Right renal cortex interstitium (tissue), 3 donors: ENCODE measurements around the gene WDFY4. TPM values are rescaled to one million over a fixed set of nuclear protein-coding genes. Genes with fewer than 3 reads are reported as not detected.

ENCODE experiments used
- DNase-seq, 3 donors: peaks; one replicate each; pipeline ENCODE4 v3.0.0-alpha.2; 2013; ENCODE audit warnings: low read depth in 3 of 3, low spot score in 2 of 3
- polyA plus RNA-seq, 3 donors: library from polyadenylated mRNA; unstranded; fragments of 120-200 nt; gene quantifications; one replicate each; pipeline ENCODE4 v1.2.1, GENCODE V29; 2013; ENCODE audit not compliant: insufficient read length in 3 of 3

The WDFY4 gene
- polyA plus RNA-seq, 3 donors: 1.6 to 1.9 (median 1.9) TPM

DNA sequence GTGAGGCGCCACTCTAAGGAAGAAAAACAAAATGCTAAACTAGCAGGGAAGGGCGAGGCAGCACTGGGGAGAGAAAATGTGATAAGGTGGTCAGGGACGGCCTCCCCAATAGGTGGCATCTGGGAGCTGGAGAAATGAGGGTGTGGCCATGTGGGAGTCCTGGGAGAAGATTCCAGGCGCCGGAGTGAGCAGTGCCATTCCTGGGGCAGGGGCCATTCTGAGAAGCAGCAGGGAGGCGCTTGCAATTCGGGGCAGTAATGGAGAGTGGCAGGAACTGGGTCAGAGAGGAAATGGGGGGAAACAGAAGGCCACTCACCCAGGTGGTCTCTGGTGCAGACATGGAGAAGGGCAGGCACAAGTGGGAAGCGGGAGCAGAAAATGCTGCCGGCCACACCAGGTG, 316.7 kb downstream of the WDFY4 start:
- no peak for DNase-seq

DNA sequence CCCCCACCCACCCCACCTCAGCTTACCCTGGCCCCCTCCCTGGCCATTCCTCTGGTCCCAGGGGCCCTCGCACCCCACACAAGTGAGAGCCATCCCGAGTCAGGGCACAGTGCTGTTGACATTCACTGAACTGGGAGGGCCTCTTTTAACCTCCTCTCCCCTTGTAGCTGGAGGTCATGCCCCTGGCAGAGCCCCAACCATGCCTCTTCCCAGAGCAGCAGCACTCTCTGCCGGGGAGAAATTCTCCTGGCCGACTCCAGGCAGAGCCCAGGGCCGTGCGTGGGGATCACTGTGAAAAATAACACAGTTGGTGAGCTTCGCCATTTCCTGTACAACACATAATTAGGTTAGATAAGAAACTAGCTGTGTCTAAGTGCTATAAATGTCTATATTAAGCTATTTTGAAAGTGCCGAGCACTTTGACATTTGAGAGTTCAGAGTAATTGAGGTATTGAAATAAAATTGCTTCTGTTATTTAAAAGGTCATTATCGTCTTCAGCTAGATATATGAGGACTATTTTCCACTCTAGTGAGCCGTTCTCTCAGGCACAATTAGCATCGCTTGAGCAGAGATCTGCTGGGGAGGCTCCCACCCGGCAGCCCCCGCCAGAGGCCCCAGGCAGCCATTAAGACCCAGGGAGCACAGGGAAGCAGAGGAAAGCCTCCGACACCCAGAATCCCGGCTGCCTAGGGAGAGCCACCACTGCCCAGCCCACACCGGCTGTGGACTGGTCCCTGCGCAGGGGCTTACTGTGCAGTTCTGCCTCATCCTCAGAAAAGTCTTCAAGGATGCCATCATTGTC, 317.4 kb downstream of the WDFY4 start:
- DNase-seq: no peak

DNA sequence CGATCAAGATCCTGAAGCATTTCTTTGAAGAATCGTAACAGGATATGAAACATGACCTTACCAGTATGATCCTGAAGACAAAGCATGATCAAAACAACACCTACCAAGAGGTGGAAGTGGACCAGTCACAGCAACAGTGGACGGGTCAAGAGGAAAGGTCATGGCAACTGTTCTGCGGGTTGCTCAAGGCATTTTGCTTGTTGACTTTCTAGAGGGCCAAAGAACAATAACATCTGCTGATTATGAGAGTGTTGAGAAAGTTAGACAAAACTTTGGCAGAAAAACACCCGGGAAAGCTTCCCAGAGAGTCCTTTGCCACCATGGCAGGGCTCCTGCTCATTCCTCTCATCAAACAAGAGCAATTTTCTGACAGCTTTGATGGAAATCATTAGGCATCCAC, 320.6 kb downstream of the WDFY4 start:
- DNase-seq: no peak

DNA sequence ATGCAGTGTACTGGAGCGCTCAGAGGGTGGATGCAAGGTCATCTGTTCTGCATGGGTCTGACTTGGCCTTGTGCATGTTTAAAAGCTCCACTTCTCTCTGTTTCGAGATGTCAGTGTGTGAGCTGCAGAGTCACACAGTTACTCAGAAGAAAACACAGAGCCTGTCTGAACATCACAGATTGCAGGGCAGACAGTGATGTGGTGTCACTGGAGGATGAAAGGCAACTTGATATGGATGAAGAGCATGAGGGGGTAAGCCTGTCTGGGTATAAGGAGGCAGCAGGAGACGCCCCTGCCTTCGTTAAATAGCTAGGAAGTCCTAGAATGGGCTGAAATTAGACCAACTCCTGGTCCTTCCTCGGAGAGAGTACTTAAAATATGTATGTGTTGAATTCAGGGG, 322.5 kb downstream of the WDFY4 start:
- DNase-seq: no peak

DNA sequence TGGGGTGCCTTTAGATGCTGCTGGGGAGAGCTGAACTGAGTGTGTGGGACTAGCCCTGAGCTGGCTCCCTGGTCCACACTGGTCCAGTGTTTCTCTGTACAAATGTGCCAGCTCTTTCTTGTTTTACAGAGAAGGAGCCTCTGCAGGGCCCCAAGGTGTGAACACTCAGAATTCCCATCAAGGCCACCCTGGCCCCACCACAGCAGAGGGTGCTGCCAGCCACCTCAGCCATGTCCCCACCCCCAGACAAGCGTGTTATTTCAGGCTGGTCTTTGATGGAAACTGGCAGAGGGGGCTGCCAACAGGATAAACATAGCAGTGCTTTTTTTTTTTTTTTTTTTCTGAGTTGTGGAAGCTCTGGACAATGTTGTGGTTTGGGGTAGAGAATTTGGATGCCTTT, 323.4 kb downstream of the WDFY4 start:
- DNase-seq: no peak

DNA sequence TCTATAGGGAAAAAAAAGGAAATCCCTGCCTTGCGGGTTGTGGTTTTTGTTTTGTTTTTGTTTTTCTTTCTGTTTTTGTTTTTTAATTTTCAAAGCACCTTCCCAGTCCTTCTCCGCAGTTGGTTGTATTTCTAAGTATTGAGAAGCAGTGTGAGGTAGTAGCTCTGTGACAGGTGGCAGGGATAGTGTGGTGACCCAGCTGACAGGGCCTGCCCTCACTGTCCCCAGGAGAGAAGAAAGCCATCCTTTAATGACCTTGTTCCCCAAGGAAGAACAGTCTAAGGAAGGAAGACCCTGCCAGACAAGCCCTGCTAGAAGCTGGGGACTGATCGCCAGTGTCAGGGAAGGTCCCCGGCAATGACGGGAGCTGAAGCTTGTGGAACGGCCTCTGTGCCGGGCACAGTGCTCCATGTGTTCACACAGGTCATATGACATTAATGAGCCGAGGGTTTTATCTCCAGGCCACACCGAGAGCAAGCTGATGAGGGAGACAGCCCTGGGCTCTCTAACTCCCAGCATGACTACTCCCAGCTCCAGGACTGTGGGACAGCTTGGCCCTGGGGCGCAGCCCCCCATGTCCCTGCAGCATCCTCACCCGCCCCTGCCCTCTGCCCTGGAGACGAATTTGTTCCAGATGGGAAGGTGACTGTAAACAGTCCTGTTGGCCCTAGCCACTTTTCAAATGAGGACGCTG, 324.0 kb downstream of the WDFY4 start:
- no peak for DNase-seq

DNA sequence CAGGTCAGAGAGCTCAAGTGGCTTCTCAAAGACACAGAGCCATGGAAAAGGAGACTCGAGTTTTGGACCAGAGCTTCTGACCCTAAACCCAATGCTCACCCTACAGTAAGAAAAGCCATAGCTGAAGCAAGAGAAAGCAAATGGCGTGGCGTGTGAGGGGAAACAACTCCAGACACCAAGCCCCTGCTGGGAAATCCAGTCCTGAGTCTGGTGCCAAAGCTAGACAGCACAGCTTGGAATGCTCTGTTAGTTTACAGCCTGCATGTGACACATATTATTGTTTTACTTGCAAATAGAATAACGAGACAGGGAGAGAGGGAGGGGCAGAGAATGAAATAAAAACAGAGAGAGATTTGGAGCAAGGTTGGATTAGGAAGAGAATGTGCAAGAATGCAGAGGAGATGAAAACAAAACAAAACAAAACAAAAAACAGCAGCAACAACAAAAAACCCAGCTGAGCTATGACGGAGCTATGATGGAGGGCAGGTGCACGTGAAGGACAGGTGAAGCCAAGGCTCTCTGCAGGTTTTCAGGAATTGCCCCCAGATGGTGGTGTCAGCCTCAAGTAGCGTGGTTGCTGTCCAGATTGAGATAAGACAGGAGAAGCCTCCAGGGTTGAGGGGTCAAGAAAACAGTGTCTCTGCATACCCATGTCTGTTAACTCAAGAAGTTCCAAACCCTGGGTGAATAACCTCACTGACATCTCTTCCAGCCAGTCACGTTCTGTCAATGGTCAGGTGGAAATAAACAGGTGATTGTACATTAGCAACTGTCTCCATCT, 324.7 kb downstream of the WDFY4 start:
- peak in 2 of 3 donors; percentile 31 to 46 for DNase-seq

DNA sequence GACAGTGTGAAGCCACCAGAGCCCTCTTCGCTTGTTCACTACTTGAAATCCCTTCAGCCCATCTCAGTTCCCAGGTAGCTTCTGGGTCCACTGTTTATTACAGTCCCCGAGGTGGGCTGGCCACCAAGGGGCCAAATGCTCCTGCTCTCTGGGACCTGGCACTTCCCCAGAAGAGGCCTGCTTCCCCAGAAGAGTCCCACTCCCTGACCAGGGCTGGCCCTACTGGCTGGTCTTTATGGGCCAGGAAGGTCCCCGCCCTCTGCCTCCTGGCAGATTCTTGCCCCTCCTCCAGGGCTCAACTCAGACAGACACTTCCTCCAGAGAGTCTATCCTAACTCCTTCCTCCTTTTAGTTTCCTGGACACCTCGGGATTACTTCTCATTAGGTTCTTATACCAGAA, 325.6 kb downstream of the WDFY4 start:
- DNase-seq: no peak

DNA sequence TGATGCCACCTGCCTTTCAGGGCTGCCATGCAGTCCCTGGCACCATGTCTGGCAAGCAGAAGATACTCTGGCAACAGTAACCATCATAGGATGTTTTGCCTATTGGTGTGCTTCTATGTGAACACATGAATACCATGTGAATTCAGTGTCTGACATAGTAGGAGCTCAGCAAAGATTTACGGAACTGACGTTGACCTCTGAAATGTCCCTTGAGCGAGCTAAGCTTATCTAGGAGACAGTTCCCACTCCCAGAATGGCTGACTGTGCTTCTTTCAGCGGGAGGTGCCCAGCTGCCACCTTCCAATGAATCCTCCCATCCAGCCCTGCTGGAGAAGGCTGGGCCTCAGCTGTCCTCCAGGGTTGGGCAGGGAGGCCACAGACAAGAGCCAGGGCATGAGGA, 326.2 kb downstream of the WDFY4 start:
- DNase-seq: no peak

DNA sequence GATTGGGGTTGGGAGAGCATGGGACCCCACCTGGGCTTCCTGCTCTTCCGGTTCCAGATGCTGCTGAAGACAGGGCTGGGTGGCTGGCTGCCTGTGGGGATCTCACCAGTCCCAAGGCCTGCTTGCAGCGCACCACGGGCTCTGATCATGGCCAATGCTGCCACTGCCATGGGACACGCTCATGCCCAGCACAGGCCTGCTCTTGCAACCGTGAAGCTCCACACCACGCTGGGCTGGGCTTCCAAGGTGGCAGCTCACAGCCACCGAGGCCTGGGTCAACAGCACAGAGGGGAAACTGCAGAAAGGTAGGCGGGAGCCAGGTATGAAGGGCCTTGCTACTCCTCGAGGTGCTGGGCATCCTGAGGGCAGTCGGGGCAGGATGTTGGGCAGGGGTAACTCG, 327.1 kb downstream of the WDFY4 start:
- DNase-seq: no peak

DNA sequence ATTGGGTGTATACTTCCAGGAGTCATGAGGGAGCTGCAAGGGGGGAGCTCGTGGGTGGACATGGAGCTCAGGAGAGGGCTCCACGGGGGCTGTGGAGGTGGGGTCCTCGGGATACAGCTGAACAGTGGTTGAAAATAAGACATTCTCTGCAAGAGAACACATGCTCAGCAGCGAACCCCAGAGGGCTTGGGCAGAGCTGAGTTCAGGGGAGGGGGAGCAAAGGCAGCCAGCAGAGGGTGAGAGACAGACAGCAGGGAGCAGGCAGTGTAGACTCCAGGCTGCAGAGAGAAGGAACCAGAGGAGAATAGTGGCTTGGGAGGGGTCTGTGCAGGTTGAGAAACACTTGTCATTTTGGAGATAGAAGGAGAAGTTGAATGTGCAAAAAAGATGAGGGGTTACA, 327.9 kb downstream of the WDFY4 start:
- no peak for DNase-seq

DNA sequence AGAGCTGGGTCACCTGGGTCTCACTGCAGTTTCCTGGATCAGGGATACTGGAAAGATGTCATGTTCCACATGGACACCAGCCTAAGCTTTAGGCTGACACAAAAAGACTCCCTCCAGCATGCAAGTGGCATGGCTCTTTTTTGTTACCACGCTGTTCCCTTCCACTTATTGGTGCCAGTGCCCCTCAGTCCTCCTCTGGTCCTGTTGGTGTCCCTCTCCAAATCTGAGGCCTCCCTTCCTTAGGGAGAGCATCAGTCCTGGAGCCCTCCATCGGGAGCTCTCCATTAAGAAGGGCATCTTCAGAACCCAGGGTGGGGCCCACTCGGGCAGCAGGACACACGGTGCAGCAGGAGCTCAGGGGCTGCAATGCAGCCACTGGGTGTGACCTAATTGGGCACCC, 331.0 kb downstream of the WDFY4 start:
- no peak for DNase-seq

DNA sequence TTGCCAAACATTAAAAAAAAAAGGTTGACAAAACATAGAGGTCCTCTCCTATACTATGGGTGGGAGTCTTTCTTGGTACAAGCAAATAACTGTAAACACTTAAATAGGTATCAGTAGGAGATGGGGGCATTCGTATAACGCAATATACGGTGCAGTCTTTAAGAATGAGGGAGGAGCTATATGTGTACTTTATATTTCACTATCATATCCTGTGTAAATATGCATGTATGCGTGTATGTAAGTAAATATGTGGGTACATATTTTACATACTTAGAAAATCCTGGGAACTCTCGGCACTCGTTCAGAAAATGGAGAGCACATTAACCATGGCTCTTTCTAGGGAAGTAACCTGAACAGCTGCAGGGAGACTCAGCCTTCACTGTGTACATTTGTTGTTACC, 337.0 kb downstream of the WDFY4 start:
- DNase-seq: no peak

DNA sequence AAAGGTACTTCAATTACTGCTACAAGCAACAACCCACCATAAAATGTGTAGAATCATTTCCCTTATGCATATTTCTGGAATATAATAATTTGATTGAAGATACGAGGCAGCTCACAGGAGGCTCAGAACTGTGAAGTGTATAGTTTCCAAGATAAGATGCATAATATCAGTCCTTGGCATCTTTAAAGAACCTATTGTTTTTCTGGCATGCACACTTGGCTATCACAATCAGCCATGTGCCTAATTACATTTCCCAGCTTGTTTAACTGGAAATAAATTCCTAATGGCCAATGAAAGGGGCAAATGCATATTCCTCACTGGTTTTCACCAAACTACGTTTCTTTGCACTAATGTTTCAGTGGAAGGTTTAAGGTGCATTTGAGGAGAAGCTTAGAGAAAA, 338.4 kb downstream of the WDFY4 start:
- no peak for DNase-seq

DNA sequence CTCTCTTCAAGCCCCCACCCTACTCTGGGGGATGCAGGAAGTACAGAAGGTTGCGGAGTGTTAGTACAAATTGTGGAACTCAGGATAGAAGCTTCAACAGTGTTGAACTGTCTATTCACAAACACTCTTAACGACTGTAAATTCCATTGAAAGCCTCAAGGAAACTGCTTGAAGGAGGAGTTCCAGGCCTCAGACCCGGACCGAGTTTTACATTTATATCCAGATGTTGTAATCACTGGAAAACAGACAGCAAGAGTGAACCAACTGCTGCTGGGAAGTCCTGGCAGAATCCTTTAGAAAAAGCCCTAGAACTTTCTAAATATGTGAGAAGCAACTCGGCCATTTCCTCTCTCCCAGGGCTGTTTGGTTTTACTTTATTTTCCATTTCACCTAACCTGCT, 339.1 kb downstream of the WDFY4 start:
- no peak for DNase-seq

DNA sequence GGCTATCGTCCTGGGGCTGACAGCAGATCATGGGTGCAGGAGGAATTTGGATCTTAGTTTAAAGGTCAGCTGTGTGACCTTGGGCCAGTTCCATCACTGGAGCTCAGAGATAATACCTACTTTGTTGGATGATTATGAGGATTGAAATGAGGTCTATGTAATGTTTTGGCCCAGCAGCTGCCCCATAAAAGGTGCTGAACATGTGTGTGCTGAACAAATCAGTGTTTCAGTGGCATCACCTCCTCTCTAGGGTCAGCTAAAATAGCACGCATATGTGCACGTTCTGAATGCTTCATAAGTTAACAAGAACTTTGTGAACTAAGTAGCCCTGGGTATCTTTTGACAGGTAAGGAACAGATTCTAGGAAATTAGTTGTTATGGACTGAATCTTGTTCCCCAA, 339.8 kb downstream of the WDFY4 start:
- no peak for DNase-seq

DNA sequence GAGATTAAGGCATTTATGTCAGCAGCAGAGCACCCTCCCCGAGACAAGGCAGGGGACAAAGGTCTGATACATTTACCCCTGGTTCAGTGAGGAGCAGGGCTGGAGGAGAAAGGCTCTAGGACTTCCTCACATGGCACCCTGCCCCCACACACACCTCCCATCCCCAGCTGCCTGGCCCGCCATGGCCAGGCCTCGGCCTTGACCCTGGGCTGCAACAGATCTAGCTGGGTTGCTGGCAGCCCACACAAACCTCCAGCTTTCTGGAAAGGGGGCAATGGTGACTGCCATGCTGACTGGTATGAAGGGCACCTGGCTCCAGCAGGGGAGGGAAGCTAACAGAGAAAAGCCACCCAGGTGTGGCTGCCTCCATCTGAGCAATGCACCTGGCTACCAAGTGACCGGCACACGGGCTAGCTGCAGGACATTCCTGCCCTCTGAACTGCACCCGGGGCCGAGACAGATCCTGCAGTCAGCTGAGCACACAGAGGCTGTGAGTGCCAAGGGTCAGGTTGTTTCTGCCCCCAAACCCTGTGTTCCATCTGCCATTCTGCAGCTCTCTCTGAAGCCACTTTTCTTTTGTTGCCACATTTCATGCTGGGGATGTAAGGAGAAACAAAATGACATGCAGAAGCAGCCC, 340.8 kb downstream of the WDFY4 start:
- DNase-seq: no peak

DNA sequence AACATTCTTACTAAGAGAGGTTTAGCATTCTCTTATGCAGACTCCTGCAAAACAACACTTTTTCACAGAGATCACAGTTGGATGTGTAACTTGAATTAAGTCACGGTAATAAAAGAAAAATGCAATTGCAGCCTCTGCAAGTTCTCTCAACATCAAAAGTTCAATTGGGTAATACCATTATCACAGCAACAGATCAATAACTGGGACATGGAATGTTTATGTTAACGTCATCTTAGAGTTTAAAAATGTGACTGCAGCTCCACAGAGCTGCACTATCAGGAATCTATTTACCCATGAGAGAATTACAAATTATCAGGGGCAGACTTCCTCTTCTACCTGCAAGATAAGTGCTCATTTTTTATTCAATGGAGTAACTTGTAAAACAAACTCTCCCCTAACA, 344.0 kb downstream of the WDFY4 start:
- no peak for DNase-seq

DNA sequence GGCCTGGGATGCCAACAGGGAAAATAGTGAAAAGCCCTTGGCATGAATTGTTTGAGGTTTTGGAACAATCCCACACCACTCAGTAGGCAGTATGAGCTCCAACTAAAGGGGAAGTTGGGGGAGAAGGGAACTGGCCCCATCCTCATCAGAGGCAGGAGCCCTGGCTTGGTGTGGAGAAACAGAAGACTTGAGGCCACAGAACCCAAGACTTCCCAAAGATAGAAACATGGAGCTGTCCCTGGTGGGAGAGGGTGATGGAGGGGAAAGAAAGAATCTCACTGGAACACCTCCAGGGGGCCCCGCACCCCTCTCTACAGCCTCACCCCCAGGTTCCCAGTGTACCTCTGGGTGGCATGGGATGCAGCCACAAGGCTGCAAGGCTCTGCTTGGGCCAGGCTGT, 345.0 kb downstream of the WDFY4 start:
- DNase-seq: no peak
